AG04450 (cell line): Measurements from ENCODE around the gene UBAC1. TPM values are rescaled to one million over a fixed set of nuclear protein-coding genes. Genes with fewer than 3 reads are reported as not detected.

Source experiments
- CTCF ChIA-PET: fragments of 300-600, 350-600 bp; formaldehyde crosslinking; extraction: SDS; loops from one replicate; lab custom pipeline; 2022; ENCODE audit warnings: antibody characterized with exemption, inconsistent platforms; lab: Charles Lee
- POLR2A ChIA-PET: fragments of 350-600 bp; formaldehyde crosslinking; extraction: SDS; loops from one replicate; lab custom pipeline; 2021; ENCODE audit warnings: antibody characterized with exemption, inconsistent platforms; lab: Yijun Ruan, JAX
- DNase-seq: peaks from one replicate; pipeline ENCODE4 v3.0.0-alpha.2; 2011; ENCODE audit warnings: low read depth, low spot score
- H3K27ac ChIP-seq: one replicate; pipeline ENCODE4 v1.5.1; 2012; ENCODE audit warnings: low read depth, low read length, control low read depth
- H3K27me3 ChIP-seq: one replicate; pipeline ENCODE4 v1.6.0; 2012; ENCODE audit warnings: low read length; ENCODE audit not compliant: control insufficient read depth, insufficient read depth
- H3K4me3 ChIP-seq: 2 replicates; pipeline ENCODE4 v1.5.1; 2011; ENCODE audit warnings: mild to moderate bottlenecking, low read depth, low read length, control low read depth
- H3K9me3 ChIP-seq: 2 replicates; pipeline ENCODE4 v1.5.1; 2012; ENCODE audit warnings: low read length; ENCODE audit not compliant: control insufficient read depth, insufficient read depth
- CTCF ChIP-seq: IDR thresholded peaks from 2 replicates; pipeline ENCODE4 v1.5.1; 2011; ENCODE audit warnings: low read depth, low read length, control low read depth, inconsistent platforms
- polyA plus RNA-seq: library from polyadenylated mRNA; depleted of rRNA; stranded (reverse); fragments of >200 nt; gene quantifications from 2 replicates; pipeline ENCODE4 v1.2.3, GENCODE V29; 2011

UBAC1 gene
- polyA plus RNA-seq, 1 experiment = 35.8 TPM

- ChIA-PET POLR2A (no interaction called here), CTCF (interaction anchor here (1.4 kb wide), 1 partner anchor 151 kb away, joined by 8 read pairs; no protein-coding TSS in a partner anchor)
- Histone ChIP-seq H3K4me3 (no peak overlapping the region), H3K27me3 (peaks cover 19% of the 10 kb centered on the region), H3K27ac (no peak overlapping the region), H3K9me3 (peaks cover 2% of the 10 kb centered on the region; the same call in 1 of the 2 replicates)
- no peak for DNase-seq
- TF ChIP-seq CTCF = no peak
Observed at GRCh38 chr9:135971111-135971766, 10.1 kb upstream of the UBAC1 start.

GRCh38 chr9:135970128-135970815 is 9.1 kb upstream of the UBAC1 start:
- CTCF ChIA-PET = interaction anchor here (1.0 to 1.5 kb wide), 3 partner anchors 44 to 152 kb away, joined by 3 to 8 read pairs (median 3); no protein-coding TSS in a partner anchor
- H3K27ac ChIP-seq = no peak overlapping the region
- POLR2A ChIA-PET = no interaction called here
- H3K4me3 ChIP-seq = no peak overlapping the region
- H3K9me3 ChIP-seq = peaks cover 2% of the 10 kb centered on the region; the same call in 1 of the 2 replicates
- no peak for DNase-seq
- H3K27me3 ChIP-seq = peaks cover 19% of the 10 kb centered on the region
- no peak for TF ChIP-seq CTCF

- H3K27me3 ChIP-seq = peaks cover 22% of the 10 kb centered on the region
- ChIA-PET POLR2A (no interaction called here), CTCF (interaction anchor here (0.6 to 1.5 kb wide), 4 partner anchors 45 to 163 kb away, joined by 3 to 5 read pairs (median 3); no protein-coding TSS in a partner anchor)
- no peak for TF ChIP-seq CTCF
- no peak for DNase-seq
- no peak overlapping the region for H3K27ac ChIP-seq
- peaks cover 2% of the 10 kb centered on the region; the same call in 1 of the 2 replicates for H3K9me3 ChIP-seq
- no peak overlapping the region for H3K4me3 ChIP-seq
Observed at GRCh38 chr9:135969064-135969683, 8.0 kb upstream of the UBAC1 start.

- no peak for DNase-seq
- ChIA-PET POLR2A (interaction anchor here (1.3 kb wide), 1 partner anchor 151 kb away, joined by 4 read pairs; no protein-coding TSS in a partner anchor), CTCF (interaction anchor here (0.5 to 2.8 kb wide), 10 partner anchors 18 to 366 kb away, joined by 3 to 58 read pairs (median 4); no protein-coding TSS in a partner anchor)
- TF ChIP-seq CTCF = no peak
- peaks cover 23% of the 10 kb centered on the region for H3K27me3 ChIP-seq
- peaks cover 2% of the 10 kb centered on the region; the same call in 1 of the 2 replicates for H3K9me3 ChIP-seq
- no peak overlapping the region for H3K4me3 ChIP-seq
- H3K27ac ChIP-seq = no peak overlapping the region
Observed at GRCh38 chr9:135968601-135969000, 7.4 kb upstream of the UBAC1 start.
